NOMO-1 treated with DMSO at 0.1 percent for 48 hours (cell line): Measurements from ENCODE around the gene NR2F6.

Experiments
- DNase-seq: peaks from one replicate; lab custom pipeline; 2025; ENCODE audit not compliant: unreplicated experiment; lab: John Stamatoyannopoulos, UW

The NR2F6 gene

DNA sequence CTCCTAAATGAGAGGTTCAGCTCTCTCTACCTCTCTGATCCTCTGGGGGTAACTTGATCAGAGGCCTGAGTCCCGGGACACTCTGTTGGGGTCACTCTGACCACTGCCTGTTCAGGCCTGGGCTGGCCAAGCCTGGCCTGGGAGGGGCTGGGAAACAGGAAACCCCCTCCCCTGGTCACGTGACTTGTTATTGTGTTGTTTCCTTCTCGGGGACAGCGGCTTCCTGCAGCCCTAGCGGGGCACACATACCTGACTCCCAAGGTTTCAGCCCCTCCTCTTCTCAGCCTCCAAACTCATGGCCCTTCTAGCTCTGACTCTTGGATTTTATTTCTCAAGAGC is 18.9 kb upstream of the NR2F6 start, which contains the start of gene USHBP1:
USHBP1 (minus strand) TSS at position 105 of the 339 bp plus-strand sequence. CDS start 446 bp downstream, outside the sequence.
- no peak for DNase-seq

DNA sequence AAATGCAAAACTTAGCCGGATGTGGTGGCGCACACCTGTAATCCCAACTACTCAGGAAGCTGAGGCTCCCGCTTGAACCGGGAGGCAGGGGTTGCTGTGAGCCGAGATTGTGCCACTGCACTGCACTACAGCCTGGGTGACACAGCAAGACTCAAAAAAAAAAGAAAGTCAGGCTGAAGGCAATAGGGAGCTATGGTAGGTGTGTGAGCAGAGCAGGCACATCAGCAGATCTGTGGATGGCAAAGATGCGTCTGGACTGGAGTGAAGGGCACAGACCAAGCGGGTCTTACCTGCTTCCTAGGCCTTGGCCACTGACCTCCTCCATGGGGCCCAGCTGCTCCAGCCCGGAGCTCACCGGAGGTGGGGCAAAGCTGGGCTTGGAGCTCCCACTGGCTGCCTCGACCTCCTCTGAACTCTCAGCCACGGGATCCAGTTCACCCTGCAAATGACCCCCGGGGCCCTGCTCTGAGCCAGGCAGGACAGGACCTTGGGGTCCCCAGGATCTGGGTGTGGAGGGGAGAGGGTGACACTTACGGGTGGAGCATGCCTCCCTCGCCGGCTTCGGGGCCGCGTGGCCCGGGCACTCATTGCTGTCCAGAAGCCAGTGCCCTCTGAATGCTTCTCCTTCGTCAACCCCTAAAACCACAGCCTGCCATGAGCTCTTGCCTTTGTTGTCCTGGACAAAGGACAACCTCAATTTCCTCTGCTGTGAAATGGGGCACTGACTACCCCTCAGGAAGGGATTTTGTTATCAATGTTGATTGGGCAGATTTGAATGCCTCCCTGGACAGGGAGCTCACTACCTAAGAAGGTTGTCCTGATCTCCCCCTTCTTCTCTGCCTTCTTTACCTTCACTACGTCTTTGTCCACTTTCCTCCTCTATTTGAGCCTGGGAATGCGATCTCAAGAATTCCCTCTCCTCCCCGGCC is 18.3 kb upstream of the NR2F6 start:
- no peak for DNase-seq

DNA sequence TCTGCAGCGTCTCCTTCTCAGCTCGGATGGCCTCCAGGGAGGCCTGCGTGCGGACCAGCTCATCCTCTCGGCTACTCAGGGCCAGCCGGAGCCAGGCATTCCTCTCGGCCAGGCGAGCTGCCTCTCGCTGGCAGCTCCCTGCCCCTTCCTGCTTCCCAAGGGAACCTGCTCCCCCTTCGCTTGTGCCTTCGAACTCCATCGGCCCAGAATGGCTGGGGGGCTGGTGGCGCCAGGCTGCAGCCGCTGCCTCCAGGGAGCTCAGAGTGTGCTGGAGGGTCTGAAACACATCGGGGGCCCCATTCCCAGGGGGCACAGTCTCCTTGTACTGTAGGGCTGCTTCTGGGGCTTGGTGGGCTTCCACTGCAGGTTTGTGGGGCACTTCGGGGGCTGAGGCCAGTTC is 16.8 kb upstream of the NR2F6 start:
- DNase-seq: no peak

DNA sequence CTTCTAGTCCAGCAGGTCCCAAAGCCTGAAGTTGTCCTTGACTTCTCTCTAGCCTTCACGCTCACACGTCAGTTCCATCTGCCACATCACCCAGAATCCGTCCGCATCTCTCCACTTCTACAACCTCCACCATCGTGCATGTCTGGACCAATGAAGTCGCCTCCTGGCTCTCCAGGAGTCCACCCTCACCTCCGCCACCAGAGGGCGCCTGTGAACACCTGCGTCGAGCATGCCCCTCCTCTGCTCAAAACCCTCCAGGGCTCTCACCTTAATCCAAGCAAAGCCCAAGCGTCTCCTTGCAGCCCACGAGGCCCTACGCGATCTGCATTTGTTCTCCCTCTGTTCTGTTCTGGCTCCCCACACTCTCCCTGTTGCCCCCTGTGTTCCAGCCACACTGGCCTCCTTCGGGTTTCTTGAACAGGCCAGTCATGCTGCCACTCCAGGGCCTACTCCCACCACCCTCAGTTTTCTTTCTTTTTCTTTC is 15.2 kb upstream of the NR2F6 start:
- DNase-seq: peak; percentile 78

DNA sequence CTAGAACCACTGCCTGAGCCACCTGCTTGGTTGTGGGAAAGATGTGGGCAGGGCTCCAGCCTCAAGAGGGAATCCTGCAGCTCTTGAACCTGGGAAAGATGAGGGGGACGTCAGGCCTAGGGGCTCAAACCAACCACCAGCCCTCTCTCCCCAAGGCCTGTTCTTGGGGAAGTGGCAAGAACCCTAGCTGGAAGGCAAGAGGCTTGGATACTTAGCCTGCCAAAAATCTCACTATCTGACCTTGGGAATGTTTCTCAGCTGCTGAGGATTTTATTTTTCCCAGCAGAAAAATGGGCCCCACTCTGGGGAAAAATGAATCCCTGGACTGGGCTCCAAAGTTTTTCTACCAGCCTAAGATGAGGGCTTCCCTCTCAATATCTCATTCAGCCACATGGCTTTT is 14.2 kb upstream of the NR2F6 start:
- DNase-seq: no peak

DNA sequence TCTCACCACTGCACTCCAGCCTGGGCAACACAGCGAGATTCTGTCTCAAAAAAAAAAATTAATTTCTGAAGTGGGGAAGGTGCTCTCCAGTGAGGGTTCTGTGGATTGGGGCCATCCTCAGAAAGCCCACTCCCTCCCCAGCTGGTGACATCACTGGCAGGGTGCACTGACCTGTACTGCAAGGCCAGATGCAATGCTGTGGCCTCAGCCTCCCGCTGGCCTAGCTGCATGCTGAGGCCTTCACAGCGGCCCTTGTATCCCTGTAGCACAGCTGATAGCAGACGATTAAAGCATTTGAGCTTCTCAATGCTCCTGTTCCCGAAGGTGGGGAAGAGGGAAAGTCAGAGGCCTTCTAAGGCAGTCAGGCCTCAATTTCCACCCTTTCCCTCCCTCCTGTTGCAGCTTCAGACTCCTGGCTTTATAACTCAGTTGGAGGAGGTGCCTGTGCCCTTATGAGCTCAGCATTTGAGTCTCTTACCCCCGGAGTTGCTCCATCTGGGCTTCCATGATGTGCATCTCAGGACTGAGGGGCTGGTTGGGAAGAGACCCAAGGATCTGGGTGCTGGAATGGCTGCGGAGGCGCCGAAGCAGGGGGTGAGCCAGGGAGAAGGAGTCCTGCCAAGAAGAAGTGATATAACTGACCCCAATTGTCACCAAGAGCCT is 13.5 kb upstream of the NR2F6 start:
- no peak for DNase-seq

DNA sequence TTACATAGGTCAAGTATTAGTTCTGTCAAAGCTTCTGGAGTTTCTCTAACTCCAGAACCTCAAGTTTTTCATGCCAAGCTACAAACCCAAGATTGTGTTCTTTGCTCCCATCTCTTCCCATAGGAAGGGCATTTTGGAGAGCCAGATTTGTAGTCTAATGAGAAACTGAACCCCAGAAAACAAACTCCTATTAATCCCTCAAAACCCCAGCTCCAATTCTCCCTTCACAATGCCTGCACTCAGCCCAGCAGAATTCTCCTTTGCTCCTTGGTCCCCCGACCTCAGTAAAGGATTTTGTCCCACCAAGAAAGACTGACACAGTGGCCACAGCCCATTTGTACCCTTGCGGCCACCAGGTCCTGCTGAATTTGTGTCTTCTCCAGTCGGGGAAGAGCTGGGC is 10.4 kb upstream of the NR2F6 start:
- DNase-seq: no peak

DNA sequence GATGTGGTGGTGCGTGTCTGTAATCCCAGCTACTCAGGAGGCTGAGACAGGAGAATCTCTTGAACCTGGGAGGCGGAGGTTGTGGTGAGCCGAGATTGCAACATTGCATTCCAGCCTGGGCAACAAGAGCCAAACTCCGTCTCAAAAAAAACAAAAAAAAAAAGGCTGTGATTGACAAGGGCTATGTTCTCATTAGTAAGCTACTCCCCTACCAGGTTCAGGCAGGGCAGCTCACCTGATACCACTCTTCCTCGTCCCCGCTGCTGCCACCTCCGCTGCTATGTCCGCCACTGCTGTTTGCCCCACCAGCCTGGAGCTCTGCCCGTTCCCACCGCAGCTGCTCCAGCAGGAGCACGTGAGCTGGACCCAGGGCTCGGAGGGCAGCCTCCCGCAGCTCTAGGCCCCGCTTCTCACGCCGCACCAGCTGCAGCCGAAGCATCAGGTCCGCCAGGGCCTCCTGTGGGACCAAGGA is 9.5 kb upstream of the NR2F6 start:
- DNase-seq: no peak

DNA sequence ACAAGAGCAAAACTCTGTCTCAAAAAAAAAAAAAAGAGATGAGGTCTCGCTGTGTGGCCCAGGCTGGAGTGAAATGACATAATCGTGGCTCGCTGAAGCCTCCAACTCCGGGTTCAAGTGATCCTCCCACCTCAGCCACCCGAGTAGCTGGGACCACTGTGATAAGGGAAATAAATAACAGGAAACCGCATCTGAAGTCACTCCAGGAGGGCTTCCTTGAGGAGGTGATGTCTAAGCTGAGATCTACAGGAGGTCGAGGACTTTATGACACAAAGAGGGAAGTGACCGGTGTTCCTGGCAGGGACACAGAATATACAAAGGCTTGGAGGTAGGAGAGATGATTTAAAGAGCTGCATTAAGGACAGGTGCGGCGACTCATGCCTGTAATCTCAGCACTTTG is 8.9 kb upstream of the NR2F6 start:
- DNase-seq: no peak

DNA sequence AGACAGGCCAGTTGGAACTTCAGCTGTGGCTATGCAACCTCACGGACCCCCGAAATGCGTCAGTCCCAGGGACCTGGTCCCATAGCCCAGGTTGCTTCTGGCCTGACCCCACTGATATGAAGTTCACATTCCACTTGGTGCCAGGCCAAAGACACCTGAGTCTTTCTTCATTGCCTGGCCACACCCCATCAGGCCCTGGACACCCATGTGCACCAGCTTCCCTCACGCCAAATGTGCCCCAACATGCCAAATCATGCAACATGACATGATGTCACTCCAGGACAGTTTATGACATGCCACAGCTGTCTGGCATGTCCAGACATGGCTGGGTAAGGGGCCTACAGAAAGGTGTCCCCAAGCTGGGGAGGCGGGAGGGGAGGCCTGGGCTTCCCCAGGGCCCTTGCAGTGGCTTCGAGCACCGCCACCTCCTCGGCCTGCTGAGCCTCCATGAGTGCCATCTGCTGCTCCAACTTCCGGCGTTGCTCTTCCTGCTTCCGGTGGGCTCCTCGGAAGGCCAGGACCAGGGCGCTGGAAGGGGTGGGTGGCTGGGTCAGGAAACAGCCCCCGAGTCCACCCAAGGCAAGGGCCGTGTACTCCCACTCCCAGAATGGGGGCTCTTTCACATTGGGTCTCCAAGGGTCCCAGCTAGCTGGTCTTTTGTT is 4.3 kb upstream of the NR2F6 start:
- no peak for DNase-seq

DNA sequence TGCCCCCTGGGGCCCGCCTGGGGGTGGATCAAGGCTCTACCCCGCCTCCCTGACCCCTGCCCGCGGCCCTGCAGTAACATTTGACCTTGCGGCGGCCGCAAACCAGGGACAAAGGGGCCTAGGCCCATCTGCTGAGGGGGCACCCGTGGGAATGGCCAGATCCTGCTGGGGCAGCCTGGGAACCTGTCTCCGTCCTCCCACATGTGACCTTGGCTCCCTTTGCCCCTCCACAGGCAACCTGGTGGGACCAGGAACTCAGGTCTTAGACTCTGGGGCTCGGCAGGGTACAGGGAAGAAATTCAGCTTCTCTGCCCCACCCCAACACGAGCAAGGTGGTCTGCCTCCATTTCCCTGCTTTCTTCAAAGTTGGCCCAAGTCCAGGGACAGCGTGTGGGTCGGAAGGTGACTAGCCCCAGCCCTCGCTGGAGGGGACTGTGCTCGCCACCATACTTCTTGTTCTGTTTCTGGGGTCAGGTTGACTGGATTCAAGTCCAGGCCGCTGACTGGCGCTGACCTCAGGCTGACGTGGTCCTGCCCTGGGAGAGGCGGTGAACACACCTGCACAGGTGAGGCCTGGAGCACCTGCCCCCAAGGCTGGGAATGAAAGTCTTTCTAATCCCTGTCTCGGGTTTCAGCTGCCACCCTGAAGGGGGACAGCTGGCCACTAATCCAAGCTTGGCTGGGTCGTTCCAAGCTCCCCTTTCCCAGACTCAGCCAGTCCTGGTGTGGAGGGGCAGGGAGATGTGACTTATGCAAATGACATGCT is 2.5 kb upstream of the NR2F6 start:
- no peak for DNase-seq

DNA sequence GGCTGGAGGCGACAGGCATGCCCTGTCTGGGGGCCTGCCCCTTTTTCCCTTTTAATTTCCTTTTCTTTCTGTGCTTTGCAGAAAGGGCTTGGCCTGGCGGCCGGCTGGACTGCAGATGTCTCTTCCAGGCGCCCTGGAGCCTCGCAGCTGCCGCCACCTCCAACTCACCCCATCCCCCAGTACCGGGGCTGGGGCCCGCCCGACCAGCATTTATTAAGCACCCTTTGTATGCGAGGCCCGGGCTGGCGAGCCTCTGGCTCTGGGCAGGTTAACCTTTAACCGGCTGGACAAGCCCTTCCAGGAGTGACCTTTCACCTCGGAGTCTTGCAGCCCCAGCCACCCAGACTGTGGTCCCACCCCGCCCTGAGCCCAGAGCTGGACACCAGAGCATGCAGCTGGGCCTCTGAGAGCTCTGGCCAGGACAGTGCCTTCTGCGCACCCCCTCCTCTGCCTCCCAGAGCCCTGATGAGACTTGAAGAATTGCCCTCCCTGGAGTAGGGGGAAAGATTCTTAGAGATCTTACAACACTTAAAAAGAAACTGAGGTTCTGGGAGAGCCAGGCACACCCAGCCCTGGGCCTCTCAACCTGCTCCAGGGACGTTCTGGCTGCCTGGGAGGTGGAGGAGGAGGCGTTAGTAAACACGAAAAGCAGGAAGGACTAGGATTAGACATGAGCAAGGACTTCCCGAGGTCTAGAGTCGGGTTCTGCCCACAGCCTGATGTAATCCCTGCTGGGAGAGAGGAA is 1.1 kb upstream of the NR2F6 start:
- DNase-seq: no peak

DNA sequence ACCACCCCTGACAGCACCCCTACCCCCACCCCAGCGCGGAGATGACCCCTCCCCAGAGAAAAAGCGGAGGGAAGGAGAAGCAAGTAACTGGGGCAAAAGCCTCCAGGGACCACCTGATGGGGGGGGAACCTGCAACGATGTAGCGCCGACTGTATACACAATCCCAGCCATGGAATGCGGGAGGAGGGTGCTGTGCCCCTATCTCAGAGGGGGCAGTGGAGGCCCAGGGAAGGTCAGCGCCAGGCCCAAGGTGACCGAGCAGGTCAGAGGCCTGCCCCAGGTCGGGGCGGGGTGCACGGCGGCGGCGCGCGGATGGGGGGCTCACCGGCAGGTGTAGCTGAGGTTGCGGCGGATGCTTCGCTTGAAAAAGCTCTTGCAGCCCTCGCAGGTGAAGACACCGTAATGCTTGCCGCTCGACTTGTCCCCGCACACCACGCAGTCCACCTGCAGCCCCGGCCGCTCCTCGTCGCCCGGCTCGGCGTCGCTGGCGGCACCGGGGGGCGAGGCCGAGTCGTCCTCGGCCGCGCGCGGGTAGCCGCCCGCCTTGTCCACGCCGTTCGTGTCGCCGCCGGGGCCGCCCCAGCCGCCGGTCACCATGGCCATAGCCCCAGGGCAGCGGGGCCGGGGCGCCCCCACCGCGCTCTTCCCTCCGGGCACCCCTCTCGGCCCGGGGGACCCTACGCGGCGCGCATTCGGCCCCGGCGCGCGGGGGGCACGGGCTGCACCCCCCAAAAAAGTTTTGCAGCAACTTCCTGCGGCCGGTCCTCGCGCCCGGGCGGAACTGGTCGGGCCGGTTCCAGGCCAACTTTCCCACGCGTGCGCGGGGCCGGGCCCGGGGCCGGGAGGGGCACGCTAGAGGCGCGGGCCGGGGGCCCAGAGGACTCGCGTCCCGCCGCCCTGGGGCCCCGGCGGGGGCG is 843 bp downstream of the NR2F6 start:
- DNase-seq: no peak

DNA sequence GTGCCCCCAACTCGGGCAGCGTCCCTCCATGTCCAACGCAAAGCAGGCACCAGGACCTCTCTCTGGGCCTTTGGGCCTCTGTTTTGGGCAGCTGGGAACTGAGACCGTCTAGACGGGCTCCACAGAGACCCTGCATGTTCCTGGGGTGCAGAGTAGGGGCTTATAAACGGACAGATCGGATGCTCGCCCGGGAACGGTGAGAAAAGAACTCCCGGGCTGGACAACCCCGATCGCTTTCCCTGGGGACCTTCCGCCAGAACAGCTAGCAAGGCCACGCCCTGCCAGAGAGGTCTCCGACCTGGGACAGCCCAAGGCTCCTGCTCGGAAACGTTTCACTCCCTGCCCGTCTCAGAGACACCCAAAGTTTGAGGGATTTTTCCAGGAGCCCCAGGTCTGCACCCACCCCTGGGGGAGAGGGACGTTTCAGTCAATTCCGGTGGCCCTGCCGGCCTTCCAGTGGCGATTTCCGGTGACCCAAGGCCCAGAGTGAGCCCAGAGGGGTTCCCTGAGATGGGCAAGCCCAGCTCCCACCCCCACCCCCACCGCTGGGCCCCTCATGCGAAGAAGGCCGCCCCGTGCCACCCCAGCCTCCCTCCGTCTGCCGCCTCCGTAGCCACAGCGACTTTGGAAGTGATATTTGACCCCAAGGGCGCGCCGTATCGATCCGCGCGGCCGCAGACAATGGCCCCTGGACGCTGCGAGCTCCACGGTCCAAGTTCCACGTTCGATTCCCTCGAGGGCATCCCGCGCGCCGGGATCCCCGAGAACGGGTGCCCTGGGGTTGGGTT is 1.7 kb downstream of the NR2F6 start:
- no peak for DNase-seq

DNA sequence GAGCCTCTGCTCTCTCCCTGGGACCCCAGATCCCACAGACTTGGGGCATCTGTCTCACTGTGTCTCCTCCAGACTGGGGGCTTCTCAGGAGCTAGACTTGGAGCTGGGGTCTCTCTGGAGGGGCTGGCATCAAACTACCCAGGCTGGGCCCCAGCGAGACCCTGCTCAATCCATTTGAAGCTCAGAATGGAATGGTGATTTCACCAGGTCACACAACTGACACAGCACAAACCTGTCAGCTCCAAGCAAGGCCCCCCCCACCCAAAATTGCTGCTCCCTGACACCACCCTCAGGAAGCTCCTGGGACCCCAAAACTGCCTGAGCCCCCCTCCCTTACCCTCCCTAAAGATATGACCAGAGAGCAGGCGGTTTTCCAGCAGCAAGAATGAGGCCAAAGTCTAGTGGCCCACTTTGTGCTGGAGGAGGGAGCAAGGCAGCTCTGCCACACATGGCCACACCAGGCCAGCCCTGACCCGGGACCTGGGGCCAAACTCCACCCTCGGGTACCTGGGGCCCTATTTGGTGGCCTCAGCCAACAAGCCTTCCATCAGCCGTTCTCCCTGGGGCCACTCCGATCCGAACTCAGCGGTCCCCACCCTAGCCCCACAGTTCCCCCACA is 2.4 kb downstream of the NR2F6 start:
- DNase-seq: no peak

DNA sequence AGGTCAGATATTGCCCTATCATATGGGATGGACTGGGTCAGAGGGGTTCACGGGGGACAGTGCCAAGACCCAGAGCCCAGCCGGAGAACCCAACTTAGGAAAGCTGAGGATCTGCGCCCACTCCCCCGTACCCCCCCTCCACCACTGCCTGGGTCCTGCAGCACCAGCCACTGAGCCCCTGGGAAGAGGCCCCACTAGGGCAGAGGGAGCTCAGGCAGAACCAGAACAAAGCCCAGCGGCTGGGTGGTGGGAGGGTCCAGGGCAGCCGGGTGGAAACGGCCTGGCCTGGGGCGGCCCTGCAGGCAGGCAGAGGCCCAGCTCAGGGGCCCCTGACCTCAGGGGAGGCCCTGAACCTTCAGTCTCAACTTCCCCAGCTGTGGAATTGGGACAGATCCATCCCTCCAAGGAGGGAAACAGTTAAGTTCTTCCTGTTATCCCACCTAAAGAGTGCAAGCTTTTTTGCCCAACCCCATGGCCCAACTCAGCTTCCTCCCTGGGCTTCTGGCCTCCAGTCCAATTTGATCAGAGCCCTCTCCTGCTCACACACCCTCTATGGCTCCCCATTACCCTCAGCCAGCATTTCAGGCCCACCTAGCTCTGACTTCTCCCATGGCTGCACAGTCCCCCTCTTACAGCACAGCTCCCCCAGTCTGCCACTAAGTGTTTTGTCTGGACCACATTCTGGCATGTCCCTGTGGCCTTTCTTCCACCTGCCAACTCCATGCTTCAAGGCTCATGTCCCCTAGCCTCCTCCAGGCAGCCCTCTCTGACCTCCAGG is 3.1 kb downstream of the NR2F6 start:
- no peak for DNase-seq

DNA sequence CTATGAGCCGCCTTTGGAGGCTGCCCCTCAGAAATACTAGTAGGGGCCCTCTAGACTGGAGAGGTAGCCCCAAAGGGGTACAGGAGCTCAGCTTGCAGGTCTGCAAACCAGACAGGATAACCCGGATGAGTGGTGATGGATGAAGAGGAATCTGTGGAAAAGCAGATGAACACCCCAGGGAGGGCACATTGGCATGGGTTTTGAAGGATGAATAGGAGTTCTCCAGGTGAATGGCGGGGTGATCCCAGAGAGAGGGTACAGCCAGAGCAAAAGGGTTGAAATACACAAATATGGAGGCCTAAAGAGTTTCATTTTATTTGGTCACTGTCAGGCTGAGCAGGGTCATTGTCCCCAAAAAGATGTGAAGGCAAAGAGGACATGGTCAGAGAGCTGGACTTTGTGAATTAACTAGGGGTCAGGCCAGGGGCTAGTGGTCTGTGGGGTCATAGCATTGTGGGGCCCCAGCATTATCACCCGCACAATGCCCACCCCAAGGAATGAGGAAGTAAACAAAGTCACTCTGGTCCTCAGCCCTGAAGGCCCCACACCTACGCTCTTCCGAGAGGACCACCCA is 4.8 kb downstream of the NR2F6 start:
- DNase-seq: no peak
